OCI-LY1 (cell line): ENCODE results near the gene DEFB110.

ENCODE experiments used
- CTCF ChIP-seq: fragments of 200-600 bp; sonication (generic), shearing (Covaris generic); IDR thresholded peaks from 2 replicates; pipeline ENCODE4 v1.5.1; 2017; ENCODE audit warnings: mild to moderate bottlenecking, antibody characterized with exemption, low read length, moderate library complexity, mixed read lengths
- EZH2 ChIP-seq: fragments of 200-600 bp; sonication (generic), shearing (Covaris generic); IDR thresholded peaks from 2 replicates; pipeline ENCODE4 v1.8.0; 2017; ENCODE audit warnings: borderline replicate concordance, mixed run types, mild to moderate bottlenecking, antibody characterized with exemption, low read length, moderate library complexity, mixed read lengths

GRCh38 chr6:50047026-50047425, 25.2 kb upstream of the DEFB110 start:
- TF ChIP-seq CTCF (no peak), EZH2 (no peak)
